SK-N-SH (cell line): Measurements from ENCODE around the gene NUP43.

Experiments used
- EZH2phosphoT487 ChIP-seq: fragments of 200-600 bp; sonication (generic); IDR thresholded peaks from 2 replicates; pipeline ENCODE4 v1.6.1; 2017; ENCODE audit warnings: low read depth, mixed run types, mild to moderate bottlenecking, antibody characterized with exemption, moderate library complexity, borderline replicate concordance
- FOXM1 ChIP-seq: IDR thresholded peaks from 2 replicates; pipeline ENCODE4 v1.4.0; 2012; ENCODE audit warnings: low read depth, mild to moderate bottlenecking
- GATA2 ChIP-seq: sonication (generic); formaldehyde crosslinking; IDR thresholded peaks from 2 replicates; pipeline ENCODE4 v1.5.0; 2020; ENCODE audit warnings: mild to moderate bottlenecking, missing genetic modification reagents
- JUND ChIP-seq: IDR thresholded peaks from 2 replicates; pipeline ENCODE4 v1.4.0; 2012
- RAD21 ChIP-seq: IDR thresholded peaks from 2 replicates; pipeline ENCODE4 v1.6.1; 2012; ENCODE audit warnings: mild to moderate bottlenecking, low read length
- RFX5 ChIP-seq: IDR thresholded peaks from 2 replicates; pipeline ENCODE4 v1.6.1; 2012; ENCODE audit warnings: mild to moderate bottlenecking, improper control_type of control experiment, low read length
- SIN3A ChIP-seq: IDR thresholded peaks from 2 replicates; pipeline ENCODE4 v1.6.1; 2012; ENCODE audit warnings: low read depth, mild to moderate bottlenecking, low read length, moderate library complexity, borderline replicate concordance
- YY1 ChIP-seq: IDR thresholded peaks from 2 replicates; pipeline ENCODE4 v1.4.0; 2012; ENCODE audit warnings: low read depth, mild to moderate bottlenecking
- TF ChIP-seq, protein P1 (sequence below): fragments of 200-600 bp; sonication (generic); IDR thresholded peaks from 2 replicates; pipeline ENCODE4 v1.6.1; 2017; ENCODE audit warnings: antibody characterized with exemption, mild to moderate bottlenecking, moderate library complexity
- TF ChIP-seq, protein P2 (sequence below): IDR thresholded peaks from 2 replicates; pipeline ENCODE4; 2012

DNA sequence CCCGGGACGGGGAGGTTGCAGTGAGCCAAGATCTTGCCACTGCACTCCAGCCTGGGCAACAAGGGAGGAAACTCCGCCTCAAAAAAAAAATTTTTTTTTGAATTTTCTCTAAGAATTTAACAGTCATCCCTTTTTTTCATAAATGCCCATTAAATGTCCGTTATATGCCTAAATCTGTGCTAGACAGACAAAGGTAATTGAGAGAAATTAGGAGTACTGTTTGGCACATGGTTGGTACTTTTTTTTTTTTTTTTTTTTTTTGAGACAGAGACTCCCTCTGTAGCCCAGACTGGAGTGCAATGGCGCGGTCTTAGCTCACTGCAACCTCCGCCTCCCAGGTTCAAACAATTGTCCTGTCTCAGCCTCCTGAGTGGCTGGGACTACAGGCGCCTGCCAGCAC lies 4.9 kb upstream of the NUP43 start:
- TF ChIP-seq RAD21, result no peak
- TF ChIP-seq, protein P1, sequence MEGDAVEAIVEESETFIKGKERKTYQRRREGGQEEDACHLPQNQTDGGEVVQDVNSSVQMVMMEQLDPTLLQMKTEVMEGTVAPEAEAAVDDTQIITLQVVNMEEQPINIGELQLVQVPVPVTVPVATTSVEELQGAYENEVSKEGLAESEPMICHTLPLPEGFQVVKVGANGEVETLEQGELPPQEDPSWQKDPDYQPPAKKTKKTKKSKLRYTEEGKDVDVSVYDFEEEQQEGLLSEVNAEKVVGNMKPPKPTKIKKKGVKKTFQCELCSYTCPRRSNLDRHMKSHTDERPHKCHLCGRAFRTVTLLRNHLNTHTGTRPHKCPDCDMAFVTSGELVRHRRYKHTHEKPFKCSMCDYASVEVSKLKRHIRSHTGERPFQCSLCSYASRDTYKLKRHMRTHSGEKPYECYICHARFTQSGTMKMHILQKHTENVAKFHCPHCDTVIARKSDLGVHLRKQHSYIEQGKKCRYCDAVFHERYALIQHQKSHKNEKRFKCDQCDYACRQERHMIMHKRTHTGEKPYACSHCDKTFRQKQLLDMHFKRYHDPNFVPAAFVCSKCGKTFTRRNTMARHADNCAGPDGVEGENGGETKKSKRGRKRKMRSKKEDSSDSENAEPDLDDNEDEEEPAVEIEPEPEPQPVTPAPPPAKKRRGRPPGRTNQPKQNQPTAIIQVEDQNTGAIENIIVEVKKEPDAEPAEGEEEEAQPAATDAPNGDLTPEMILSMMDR, result no peak
- no peak for TF ChIP-seq EZH2phosphoT487
- no peak for TF ChIP-seq YY1
- TF ChIP-seq FOXM1, result no peak
- no peak for TF ChIP-seq RFX5
- TF ChIP-seq, protein P2, sequence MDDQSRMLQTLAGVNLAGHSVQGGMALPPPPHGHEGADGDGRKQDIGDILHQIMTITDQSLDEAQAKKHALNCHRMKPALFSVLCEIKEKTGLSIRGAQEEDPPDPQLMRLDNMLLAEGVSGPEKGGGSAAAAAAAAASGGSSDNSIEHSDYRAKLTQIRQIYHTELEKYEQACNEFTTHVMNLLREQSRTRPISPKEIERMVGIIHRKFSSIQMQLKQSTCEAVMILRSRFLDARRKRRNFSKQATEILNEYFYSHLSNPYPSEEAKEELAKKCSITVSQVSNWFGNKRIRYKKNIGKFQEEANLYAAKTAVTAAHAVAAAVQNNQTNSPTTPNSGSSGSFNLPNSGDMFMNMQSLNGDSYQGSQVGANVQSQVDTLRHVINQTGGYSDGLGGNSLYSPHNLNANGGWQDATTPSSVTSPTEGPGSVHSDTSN, result no peak
- no peak for TF ChIP-seq SIN3A
- no peak for TF ChIP-seq JUND
- no peak for TF ChIP-seq GATA2 (CRISPR knock-in tag)
